Testis (tissue), 3 donors: ENCODE data around the gene MEF2C. TPM values are rescaled to one million over a fixed set of nuclear protein-coding genes. Genes with fewer than 3 reads are reported as not detected.

Experiments used
- DNase-seq: peaks from one replicate; pipeline ENCODE4 v3.0.0-alpha.2; 2019
- H3K27ac ChIP-seq, 2 donors: fragments of 200-600 bp; sonication (generic); one replicate each; pipeline ENCODE4 v1.5.1; 2019
- H3K27me3 ChIP-seq: fragments of 200-600 bp; sonication (generic); one replicate; pipeline ENCODE4 v1.5.1; 2019
- H3K36me3 ChIP-seq: fragments of 200-600 bp; sonication (generic); one replicate; pipeline ENCODE4 v1.5.1; 2017; ENCODE audit warnings: low read depth; ENCODE audit errors: missing control alignments
- H3K4me1 ChIP-seq: fragments of 200-600 bp; sonication (generic); one replicate; pipeline ENCODE4 v1.5.1; 2019
- H3K4me3 ChIP-seq, 2 donors: fragments of 200-600 bp; sonication (generic); one replicate each; pipeline ENCODE4 v1.5.1; 2017 to 2019
- H3K9me3 ChIP-seq: fragments of 200-600 bp; sonication (generic); one replicate; pipeline ENCODE4 v1.5.1; 2017
- POLR2A ChIP-seq: fragments of 450-650 bp; IDR thresholded peaks from one replicate; pipeline ENCODE4 v1.6.1; 2017; ENCODE audit warnings: antibody characterized with exemption, mild to moderate bottlenecking, moderate library complexity
- WGBS, 2 donors: methylation state at CpG; one replicate each; pipeline ENCODE4 v1.1.5; 2018; 5-methylcytosine and 5-hydroxymethylcytosine counted together
- intact Hi-C: fragments of 100-400 bp; cut with DNase I; formaldehyde crosslinking; loops from one replicate; pipeline ENCODE4 v1.15.1; 2023; ENCODE audit warnings: low total_unique reads
- polyA plus RNA-seq: library from polyadenylated mRNA; stranded (reverse); fragments of 350-450 nt; fragmentation: Illumina TruSeq; extraction: RNeasy Lipid Tissue Mini Kit (QIAGEN cat#74804); gene quantifications from one replicate; pipeline ENCODE4 v1.2.3, GENCODE V29; 2014; ENCODE audit warnings: low read depth, low replicate concordance; ENCODE audit not compliant: insufficient read depth
- small RNA-seq, 2 donors: library from RNA; depleted of rRNA; stranded (forward); fragments of <200 nt; gene quantifications; one replicate each; pipeline ENCODE3, GENCODE V24; 2016
- total RNA-seq, 2 donors: library from RNA; depleted of rRNA; stranded (reverse); fragments of >200 nt; gene quantifications; one replicate each; pipeline ENCODE4 v1.2.3, GENCODE V29; 2016
- TF ChIP-seq, protein P1 (sequence below), 3 experiments: fragments of 450-650 bp in 2 of 3; fragments of 200-600 bp in 1 of 3; sonication (generic) in 1 of 3; IDR thresholded peaks; one replicate each; pipeline ENCODE4 v1.5.1; 2016 to 2019; ENCODE audit warnings: antibody characterized with exemption in 3 of 3, mild to moderate bottlenecking in 2 of 3, moderate library complexity in 1 of 3

The MEF2C gene
- total and polyA plus RNA-seq, 3 donors from 2014 or later: 18.3 to 53.1 (median 19.9) TPM

- H3K36me3 ChIP-seq: no peaks in the 10 kb centered on the region
- TF ChIP-seq POLR2A: no peak
- TF ChIP-seq, protein P1, sequence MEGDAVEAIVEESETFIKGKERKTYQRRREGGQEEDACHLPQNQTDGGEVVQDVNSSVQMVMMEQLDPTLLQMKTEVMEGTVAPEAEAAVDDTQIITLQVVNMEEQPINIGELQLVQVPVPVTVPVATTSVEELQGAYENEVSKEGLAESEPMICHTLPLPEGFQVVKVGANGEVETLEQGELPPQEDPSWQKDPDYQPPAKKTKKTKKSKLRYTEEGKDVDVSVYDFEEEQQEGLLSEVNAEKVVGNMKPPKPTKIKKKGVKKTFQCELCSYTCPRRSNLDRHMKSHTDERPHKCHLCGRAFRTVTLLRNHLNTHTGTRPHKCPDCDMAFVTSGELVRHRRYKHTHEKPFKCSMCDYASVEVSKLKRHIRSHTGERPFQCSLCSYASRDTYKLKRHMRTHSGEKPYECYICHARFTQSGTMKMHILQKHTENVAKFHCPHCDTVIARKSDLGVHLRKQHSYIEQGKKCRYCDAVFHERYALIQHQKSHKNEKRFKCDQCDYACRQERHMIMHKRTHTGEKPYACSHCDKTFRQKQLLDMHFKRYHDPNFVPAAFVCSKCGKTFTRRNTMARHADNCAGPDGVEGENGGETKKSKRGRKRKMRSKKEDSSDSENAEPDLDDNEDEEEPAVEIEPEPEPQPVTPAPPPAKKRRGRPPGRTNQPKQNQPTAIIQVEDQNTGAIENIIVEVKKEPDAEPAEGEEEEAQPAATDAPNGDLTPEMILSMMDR (IDR thresholded peaks at IDR 0.05): no peak
- WGBS, 2 donors: 5 to 7% methylated on average over 21 to 23 of the region's 23 CpGs
- intact Hi-C loops: no loop called here
- no peak overlapping the region for H3K27ac ChIP-seq
- no peaks in the 10 kb centered on the region for H3K27me3 ChIP-seq
- DNase-seq: no peak
- no peak overlapping the region for H3K4me3 ChIP-seq
- H3K9me3 ChIP-seq: no peaks in the 10 kb centered on the region
- H3K4me1 ChIP-seq: no peaks in the 10 kb centered on the region
Measured at GRCh38 chr5:88667496-88668201, 215.3 kb downstream of the MEF2C start.

Small RNAs within 50 kb of the gene (small RNA-seq; reads per million reads assigned to genes)
- gene AC008525.2: 0 reads per million in 2 donors
